ENCODE measurements around the gene CDK2AP2.

GRCh38 chr11:67517784-67518552 lies 10.0 kb upstream of the CDK2AP2 start:
- no peak for TF ChIP-seq EZH2 (IDR thresholded peaks at IDR 0.05; ENCODE audit: borderline replicate concordance, low read length)
- TF ChIP-seq, protein P1, sequence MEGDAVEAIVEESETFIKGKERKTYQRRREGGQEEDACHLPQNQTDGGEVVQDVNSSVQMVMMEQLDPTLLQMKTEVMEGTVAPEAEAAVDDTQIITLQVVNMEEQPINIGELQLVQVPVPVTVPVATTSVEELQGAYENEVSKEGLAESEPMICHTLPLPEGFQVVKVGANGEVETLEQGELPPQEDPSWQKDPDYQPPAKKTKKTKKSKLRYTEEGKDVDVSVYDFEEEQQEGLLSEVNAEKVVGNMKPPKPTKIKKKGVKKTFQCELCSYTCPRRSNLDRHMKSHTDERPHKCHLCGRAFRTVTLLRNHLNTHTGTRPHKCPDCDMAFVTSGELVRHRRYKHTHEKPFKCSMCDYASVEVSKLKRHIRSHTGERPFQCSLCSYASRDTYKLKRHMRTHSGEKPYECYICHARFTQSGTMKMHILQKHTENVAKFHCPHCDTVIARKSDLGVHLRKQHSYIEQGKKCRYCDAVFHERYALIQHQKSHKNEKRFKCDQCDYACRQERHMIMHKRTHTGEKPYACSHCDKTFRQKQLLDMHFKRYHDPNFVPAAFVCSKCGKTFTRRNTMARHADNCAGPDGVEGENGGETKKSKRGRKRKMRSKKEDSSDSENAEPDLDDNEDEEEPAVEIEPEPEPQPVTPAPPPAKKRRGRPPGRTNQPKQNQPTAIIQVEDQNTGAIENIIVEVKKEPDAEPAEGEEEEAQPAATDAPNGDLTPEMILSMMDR (IDR thresholded peaks at IDR 0.05; ENCODE audit: low read length): no peak
